Tibial nerve (tissue), 4 donors: Measurements from ENCODE around the gene PARP14. TPM values are rescaled to one million over a fixed set of nuclear protein-coding genes. Genes with fewer than 3 reads are reported as not detected.
"Not testable (repeated sequence)": the region's sequence is repeated elsewhere in the genome, so short reads cannot be mapped to it uniquely, and the experiment has no call there.

Experiments
- DNase-seq, 2 donors: peaks; one replicate each; pipeline ENCODE4 v3.0.0-alpha.2; 2019; ENCODE audit warnings: low spot score in 2 of 2
- H3K27ac ChIP-seq, 4 donors: fragments of 200-600 bp; sonication (generic) in 3 of 4; one replicate each; pipeline ENCODE4 v1.5.1; 2017 to 2019; ENCODE audit warnings: mild to moderate bottlenecking in 1 of 4
- H3K27me3 ChIP-seq, 2 donors: fragments of 200-600 bp; sonication (generic) in 1 of 2; one replicate each; pipeline versions ENCODE4 v1.5.1 to v1.6.0; 2017 to 2019
- H3K36me3 ChIP-seq, 3 donors: fragments of 200-600 bp; sonication (generic); one replicate each; pipeline ENCODE4 v1.5.1; 2018 to 2019
- H3K4me1 ChIP-seq, 4 donors: fragments of 200-600 bp; sonication (generic) in 3 of 4; one replicate each; pipeline ENCODE4 v1.5.1; 2017 to 2019
- H3K4me3 ChIP-seq, 4 donors: fragments of 200-600 bp; sonication (generic) in 3 of 4; one replicate each; pipeline ENCODE4 v1.5.1; 2017 to 2019; ENCODE audit warnings: mild to moderate bottlenecking in 1 of 4, moderate library complexity in 1 of 4
- H3K9me3 ChIP-seq, 4 donors: fragments of 200-600 bp; sonication (generic) in 3 of 4; one replicate each; pipeline ENCODE4 v1.5.1; 2017 to 2019
- EP300 ChIP-seq, 2 donors: sonication (generic); formaldehyde crosslinking; IDR thresholded peaks; one replicate each; pipeline ENCODE4 v1.6.1; 2017; ENCODE audit warnings: antibody characterized with exemption in 2 of 2, mild to moderate bottlenecking in 1 of 2
- POLR2A ChIP-seq, 2 donors: fragments of 450-650 bp; IDR thresholded peaks; one replicate each; pipeline ENCODE4 v1.6.1; 2017; ENCODE audit warnings: antibody characterized with exemption in 2 of 2, mild to moderate bottlenecking in 2 of 2, moderate library complexity in 2 of 2
- WGBS, 2 donors: methylation state at CpG; one replicate each; pipeline ENCODE4 v1.1.5; 2018; 5-methylcytosine and 5-hydroxymethylcytosine counted together
- total RNA-seq, 4 donors: library from RNA; depleted of rRNA; stranded (reverse); fragments of >200 nt; gene quantifications; one replicate each; pipeline ENCODE4 v1.1.0, GENCODE V29; 2016
- TF ChIP-seq, protein P1 (sequence below), 5 experiments: fragments of 200-600 bp in 3 of 5; fragments of 450-650 bp in 2 of 5; sonication (generic) in 3 of 5; IDR thresholded peaks; one replicate each; pipeline ENCODE4 v1.5.1; 2016 to 2019; ENCODE audit warnings: antibody characterized with exemption in 5 of 5, mild to moderate bottlenecking in 3 of 5, moderate library complexity in 2 of 5

Gene PARP14
- total RNA-seq, 4 donors from 2014 or later: 31.6 to 56.2 (median 38.4) TPM

DNA sequence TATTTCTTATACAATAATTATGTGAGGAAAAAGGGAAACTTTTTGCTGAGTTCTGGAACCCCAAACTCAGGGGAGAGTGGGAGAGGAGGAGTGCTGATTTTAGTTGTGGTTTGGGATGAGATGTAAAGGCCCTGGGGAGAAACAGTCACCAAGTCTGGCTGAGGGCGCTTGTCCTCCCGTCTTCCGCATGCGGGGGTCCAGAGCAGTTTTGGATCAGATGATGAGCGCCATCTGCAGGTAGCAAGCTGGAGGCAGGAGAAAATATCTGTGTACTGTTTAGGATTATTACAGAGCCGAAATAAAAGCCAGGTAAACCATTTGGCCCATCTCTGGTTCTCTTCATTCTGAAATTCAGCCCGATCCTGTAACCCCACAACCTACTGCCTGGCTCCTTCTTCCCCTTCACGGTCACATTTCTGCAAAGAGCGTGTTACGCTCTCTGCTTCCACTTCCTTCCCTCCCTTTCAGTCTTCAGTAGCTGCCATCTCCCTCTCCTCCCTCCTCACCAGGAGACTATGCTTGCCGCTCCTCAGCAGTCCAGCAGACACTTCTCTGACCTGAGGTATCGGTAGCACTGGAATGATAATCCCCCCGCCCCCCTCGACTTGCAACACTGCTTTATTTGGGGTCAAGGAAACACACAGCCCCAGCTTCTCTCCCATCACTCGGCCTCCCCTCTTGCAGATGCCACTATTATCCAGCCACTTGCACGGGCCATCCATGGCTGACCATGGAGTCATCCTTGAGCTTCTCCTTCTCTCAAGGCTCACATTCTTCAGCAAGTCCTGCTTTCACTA is 1.4 kb upstream of the PARP14 start:
- 4 to 7% methylated on average over 16 of the region's 16 CpGs for WGBS, 2 donors
- Histone ChIP-seq H3K36me3 (no peaks in the 10 kb centered on the region), H3K4me3 (peak overlapping the region; percentile 20 to 91 (median 90)), H3K4me1 (peaks cover 0 to 38% (median 13%) of the 10 kb centered on the region in 4 donors), H3K9me3 (peaks cover 0 to 4% (median 0%) of the 10 kb centered on the region in 4 donors), H3K27ac (peak overlapping the region; percentile 98 to 99 (median 98)), H3K27me3 (no peaks in the 10 kb centered on the region)
- no peak for TF ChIP-seq POLR2A (IDR thresholded peaks at IDR 0.05)
- TF ChIP-seq, protein P1, sequence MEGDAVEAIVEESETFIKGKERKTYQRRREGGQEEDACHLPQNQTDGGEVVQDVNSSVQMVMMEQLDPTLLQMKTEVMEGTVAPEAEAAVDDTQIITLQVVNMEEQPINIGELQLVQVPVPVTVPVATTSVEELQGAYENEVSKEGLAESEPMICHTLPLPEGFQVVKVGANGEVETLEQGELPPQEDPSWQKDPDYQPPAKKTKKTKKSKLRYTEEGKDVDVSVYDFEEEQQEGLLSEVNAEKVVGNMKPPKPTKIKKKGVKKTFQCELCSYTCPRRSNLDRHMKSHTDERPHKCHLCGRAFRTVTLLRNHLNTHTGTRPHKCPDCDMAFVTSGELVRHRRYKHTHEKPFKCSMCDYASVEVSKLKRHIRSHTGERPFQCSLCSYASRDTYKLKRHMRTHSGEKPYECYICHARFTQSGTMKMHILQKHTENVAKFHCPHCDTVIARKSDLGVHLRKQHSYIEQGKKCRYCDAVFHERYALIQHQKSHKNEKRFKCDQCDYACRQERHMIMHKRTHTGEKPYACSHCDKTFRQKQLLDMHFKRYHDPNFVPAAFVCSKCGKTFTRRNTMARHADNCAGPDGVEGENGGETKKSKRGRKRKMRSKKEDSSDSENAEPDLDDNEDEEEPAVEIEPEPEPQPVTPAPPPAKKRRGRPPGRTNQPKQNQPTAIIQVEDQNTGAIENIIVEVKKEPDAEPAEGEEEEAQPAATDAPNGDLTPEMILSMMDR (IDR thresholded peaks at IDR 0.05): peak; percentile 76 to 88 (median 78)
- DNase-seq: peak; percentile 76 to 93

DNA sequence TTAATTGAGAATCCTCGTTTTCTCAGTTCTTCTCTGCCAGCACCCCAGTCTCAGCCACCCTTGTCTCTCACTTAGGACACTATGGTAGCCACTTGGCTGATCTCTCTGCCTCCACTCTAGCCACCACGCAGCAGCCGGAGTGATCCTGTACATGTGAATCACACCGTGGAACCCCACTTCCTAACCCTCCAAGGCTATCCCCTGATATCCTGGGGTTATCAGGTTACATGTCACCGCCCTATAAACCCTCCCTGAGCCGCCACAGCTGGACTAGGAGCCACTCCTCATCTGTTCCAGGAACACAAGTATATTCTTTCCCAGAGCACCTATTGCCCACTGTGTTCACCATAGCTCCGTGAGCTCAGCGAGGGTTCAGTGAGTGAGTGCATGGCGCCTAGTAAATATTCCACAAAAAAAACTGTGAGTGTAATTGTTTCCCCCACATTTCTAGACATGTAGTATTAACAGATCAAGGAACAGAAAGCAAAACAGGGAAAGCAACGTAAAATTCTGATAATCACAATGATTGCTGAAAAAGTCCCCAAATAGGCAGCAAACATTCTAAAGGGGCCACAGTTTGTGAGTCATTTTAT is 661 bp upstream of the PARP14 start:
- Histone ChIP-seq H3K27me3 (no peaks in the 10 kb centered on the region), H3K9me3 (peaks cover 0 to 4% (median 0%) of the 10 kb centered on the region in 4 donors), H3K36me3 (no peaks in the 10 kb centered on the region), H3K4me3 (peak overlapping the region; percentile 88 to 96 (median 91)), H3K4me1 (peaks cover 0 to 38% (median 13%) of the 10 kb centered on the region in 4 donors), H3K27ac (peak overlapping the region; percentile 98 to 99 (median 98))
- peak in 1 of 2 donors; percentile 24 for DNase-seq
- 26 to 32% methylated on average over 10 of the region's 10 CpGs for WGBS, 2 donors
- TF ChIP-seq, protein P1 (IDR thresholded peaks at IDR 0.05): no peak
- TF ChIP-seq POLR2A (IDR thresholded peaks at IDR 0.05): no peak
- TF ChIP-seq EP300 (IDR thresholded peaks at IDR 0.05): no peak

DNA sequence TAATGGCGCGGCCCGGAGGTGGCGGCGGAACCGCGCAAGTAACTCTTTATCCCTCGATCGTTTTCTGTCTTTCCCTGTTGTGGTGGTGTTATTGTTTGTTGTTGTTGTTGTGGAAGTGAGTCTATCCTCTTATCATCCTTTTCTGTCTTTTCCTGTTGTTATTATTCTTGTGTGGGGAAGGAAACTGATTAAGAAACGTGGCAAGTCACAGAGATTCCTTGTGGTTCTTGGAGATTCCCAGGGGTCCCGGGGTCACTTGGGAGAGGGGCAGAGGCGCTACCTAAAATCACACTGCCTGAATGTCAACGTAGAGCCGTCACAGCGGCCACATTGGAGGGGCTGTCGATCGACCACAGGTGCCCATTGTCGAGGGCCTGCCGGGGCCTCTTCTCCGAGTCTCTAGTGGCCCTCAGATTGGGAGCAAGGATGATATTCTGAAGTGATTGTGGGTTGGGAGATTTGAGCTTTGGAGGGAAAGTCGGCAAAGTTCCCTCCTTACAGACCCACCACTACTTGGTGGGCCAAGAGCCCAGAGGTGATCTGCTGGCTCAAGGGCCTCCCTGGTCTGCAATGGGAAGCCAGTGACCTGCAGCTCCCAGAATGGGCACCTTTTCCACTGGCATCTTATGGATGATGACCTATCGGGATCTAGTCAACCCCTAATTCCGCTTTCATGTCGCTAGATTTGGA is 790 bp downstream of the PARP14 start:
- H3K4me3 ChIP-seq: peak overlapping the region; percentile 88 to 96 (median 91)
- H3K4me1 ChIP-seq: peaks cover 0 to 38% (median 13%) of the 10 kb centered on the region in 4 donors
- H3K36me3 ChIP-seq: no peaks in the 10 kb centered on the region
- DNase-seq: no peak
- WGBS, 2 donors: 35 to 36% methylated on average over 24 of the region's 24 CpGs
- peak overlapping the region; percentile 98 to 99 (median 98) for H3K27ac ChIP-seq
- TF ChIP-seq EP300 (IDR thresholded peaks at IDR 0.05): no peak
- TF ChIP-seq, protein P1 (IDR thresholded peaks at IDR 0.05): no peak
- TF ChIP-seq POLR2A (IDR thresholded peaks at IDR 0.05): no peak
- no peaks in the 10 kb centered on the region for H3K9me3 ChIP-seq
- no peaks in the 10 kb centered on the region for H3K27me3 ChIP-seq

DNA sequence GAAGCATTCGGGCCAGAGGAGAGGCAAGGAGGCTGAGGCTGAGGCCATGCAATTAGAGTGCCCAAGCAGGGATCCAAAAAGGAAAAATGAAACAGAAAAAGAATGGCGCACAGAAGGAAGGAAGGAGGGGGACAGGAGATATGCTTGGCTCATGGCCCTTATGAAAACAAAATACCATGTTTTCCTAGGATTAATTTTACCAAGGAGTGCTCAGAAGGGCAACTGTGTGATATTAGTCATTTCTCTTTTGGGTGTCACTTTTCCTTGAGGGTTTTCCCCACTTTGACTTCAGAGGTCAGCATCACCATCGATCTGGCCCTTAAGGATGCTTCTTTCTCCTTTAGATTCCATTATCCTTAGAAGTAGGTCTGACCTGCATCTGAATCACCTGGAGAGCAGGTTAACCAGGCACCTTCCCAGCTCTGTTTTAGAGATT is 1.4 kb downstream of the PARP14 start:
- Histone ChIP-seq H3K9me3 (no peaks in the 10 kb centered on the region), H3K27ac (peak overlapping the region; percentile 39 to 99 (median 98)), H3K27me3 (no peaks in the 10 kb centered on the region), H3K36me3 (no peaks in the 10 kb centered on the region), H3K4me3 (peak overlapping the region; percentile 88 to 96 (median 91)), H3K4me1 (peaks cover 0 to 38% (median 13%) of the 10 kb centered on the region in 4 donors)
- WGBS, 2 donors: 85 to 86% methylated on average over 3 of the region's 3 CpGs
- DNase-seq: no peak
- TF ChIP-seq, protein P1 (IDR thresholded peaks at IDR 0.05): no peak
- no peak for TF ChIP-seq EP300 (IDR thresholded peaks at IDR 0.05)
- TF ChIP-seq POLR2A (IDR thresholded peaks at IDR 0.05): no peak

DNA sequence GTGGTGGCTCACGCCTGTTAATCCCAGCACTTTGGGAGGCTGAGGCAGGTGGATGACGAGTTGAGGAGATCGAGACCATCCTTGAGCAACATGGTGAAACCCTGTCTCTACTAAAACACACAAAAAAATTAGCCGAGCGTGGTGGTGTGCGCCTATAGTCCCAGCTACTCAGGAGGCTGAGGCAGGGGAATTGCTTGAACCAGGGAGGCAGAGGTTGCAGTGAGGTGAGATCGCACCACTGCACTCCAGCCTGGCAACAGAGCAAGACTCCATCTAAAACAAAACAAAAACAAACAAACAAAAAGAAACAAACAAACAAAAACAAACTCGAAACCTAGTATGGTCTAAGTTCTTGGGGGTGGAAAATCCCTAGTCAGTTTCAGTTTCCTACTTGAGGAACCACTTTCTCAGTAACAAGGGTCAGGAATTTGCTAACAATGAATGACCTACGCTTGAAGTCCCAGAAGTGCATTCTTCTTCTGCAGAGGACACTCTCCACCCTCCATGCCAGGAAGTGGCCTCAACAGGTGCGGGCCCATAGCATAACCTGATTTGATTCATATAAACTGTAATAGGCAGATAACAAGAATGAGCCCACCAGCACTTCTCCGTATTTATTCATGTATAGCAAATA is 2.3 kb downstream of the PARP14 start:
- not testable (repeated sequence) for H3K36me3 ChIP-seq, H3K9me3 ChIP-seq, H3K27me3 ChIP-seq, DNase-seq
- 90% methylated on average over 11 of the region's 11 CpGs for WGBS, 2 donors
- H3K27ac ChIP-seq: peak overlapping the region in 2 of 4 donors; percentile 98
- peak overlapping the region in 1 of 4 donors; percentile 15 for H3K4me3 ChIP-seq
- H3K4me1 ChIP-seq: peaks cover 0 to 38% (median 13%) of the 10 kb centered on the region in 4 donors
